Measurements from ENCODE around the gene SULF2.

SULF2 gene

DNA sequence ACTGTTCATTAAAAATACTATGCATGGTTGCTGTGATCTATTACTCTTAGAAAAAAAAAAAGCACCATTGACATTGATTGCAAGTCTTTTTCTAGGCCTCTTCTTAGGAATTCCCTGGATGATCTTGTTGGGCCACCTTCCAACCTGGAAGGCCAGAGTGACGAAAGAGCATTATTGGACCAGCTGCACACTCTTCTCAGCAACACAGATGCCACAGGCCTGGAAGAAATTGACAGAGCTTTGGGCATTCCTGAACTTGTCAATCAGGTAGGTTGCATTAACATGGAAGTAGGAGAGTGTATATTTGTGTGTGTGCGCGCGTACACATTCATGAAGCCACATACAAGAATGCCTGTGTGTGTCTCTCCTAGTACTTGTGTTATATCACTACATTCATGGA lies 143.2 kb downstream of the SULF2 start:
- no peak for DNase-seq

DNA sequence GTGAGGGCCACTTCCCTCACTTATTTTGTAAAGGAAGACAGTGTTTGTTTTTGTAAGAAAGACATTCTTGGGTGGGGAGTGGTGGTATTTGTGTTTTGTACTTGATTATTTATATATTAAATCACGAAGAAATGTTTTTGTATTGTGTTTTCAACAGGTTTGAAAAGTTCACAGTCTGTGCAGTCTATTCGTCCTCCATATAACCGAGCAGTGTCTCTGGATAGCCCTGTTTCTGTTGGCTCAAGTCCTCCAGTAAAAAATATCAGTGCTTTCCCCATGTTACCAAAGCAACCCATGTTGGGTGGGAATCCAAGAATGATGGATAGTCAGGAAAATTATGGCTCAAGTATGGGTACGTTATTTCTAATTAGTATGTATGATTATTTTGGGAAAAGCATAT lies 146.4 kb downstream of the SULF2 start:
- DNase-seq: no peak

DNA sequence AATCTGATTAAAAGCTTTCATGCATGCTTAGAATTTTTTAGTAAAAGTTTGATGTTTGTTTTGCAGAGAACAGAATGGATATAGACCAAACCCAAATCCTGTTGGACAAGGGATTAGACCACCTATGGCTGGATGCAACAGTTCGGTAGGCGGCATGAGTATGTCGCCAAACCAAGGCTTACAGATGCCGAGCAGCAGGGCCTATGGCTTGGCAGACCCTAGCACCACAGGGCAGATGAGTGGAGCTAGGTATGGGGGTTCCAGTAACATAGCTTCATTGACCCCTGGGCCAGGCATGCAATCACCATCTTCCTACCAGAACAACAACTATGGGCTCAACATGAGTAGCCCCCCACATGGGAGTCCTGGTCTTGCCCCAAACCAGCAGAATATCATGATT lies 150.0 kb downstream of the SULF2 start:
- no peak for DNase-seq

DNA sequence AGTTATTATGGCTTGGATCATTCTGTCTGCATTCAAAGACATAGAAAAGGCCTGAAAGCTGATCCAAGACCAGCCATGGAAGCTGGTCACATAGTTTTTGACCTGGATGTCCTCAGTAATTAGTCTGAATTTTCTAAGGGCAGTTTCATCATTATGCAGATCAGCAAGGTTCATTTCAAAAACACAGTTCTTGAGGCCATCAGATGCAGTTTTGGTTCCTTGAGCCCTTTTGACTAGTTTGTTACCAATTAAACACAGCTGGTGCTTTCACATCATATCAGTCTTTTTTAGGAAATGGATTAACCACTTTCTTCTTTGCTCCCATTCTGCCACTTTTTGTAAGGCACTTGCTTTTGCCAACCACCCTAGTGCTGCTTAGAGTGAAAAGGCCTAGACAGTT lies 154.2 kb downstream of the SULF2 start:
- no peak for DNase-seq

DNA sequence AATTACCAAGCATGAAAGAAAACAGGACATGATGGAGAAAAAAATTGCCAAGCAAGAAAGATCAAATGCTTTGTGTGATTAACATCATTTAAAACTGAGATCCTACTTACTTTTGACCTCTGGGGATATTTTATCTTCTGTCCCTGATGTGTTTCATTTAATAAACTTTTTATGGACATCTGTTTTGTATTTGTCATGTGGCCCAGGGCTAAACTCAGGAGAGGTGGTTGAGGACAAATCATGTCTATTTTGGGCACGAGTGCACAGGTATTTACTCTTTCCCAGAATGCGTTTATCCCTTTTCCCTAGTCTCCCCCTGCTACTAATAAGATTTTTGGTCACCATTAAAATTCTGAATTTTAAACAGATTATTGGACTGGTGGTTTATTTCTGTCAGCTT lies 155.4 kb downstream of the SULF2 start:
- DNase-seq: no peak

DNA sequence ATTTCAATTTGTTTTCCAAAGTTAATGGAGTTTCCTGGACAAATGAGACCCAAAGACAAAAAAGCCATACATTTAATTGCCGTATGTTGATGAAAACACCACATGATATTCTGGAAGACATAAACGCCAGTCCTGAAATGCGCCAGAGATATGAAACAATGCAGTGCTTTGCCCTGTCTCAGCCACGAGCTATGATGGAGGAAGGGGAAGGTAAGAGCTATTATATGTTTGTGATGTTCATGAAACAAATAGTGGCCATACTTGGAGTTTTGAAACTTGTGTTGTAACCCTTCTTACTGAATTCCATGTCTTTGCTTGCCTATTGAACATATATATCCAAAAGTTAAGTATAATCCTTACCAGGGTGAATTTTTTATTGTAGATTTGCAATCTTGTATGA lies 157.7 kb downstream of the SULF2 start:
- DNase-seq: no peak

DNA sequence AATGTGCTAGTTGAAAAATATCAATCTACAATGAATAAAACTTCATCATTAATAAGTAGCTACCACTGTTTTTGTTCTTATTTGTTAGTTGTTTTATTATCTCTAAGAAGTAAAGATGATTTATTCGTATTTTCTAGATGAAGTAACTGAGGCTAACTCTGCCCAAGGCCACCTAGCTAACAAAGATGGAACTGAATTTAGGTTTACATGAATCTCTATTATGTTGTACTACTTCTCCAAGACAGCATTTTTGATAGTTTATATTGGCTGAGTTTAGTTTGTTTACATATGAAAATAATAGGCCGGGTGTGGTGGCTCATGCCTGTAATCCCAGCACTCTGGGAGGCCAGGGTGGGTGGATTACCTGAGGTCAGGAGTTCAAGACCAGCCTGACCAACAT lies 162.1 kb downstream of the SULF2 start:
- DNase-seq: no peak

DNA sequence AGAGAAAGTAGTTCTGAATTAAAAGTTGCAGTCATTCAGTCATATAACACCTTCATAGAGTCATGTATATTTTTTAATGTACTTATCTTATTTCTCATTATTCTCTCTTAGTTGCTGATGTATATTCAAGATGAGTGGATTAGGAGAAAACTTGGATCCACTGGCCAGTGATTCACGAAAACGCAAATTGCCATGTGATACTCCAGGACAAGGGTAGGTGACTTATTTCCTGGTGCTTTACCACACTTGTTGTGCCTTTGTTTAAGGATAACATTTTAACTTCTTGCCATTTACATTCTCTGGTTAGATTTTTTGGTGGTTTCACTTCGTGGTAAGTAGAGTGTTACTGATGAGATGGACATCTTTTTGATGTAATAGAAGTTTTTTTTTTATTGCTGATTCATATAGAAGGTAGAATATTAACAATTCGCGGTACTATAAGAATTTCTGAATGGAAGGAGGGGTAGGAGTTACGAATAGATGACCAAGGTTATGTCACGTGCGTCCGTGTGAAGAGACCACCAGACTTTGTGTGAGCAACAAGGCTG lies 163.1 kb downstream of the SULF2 start:
- no peak for DNase-seq

DNA sequence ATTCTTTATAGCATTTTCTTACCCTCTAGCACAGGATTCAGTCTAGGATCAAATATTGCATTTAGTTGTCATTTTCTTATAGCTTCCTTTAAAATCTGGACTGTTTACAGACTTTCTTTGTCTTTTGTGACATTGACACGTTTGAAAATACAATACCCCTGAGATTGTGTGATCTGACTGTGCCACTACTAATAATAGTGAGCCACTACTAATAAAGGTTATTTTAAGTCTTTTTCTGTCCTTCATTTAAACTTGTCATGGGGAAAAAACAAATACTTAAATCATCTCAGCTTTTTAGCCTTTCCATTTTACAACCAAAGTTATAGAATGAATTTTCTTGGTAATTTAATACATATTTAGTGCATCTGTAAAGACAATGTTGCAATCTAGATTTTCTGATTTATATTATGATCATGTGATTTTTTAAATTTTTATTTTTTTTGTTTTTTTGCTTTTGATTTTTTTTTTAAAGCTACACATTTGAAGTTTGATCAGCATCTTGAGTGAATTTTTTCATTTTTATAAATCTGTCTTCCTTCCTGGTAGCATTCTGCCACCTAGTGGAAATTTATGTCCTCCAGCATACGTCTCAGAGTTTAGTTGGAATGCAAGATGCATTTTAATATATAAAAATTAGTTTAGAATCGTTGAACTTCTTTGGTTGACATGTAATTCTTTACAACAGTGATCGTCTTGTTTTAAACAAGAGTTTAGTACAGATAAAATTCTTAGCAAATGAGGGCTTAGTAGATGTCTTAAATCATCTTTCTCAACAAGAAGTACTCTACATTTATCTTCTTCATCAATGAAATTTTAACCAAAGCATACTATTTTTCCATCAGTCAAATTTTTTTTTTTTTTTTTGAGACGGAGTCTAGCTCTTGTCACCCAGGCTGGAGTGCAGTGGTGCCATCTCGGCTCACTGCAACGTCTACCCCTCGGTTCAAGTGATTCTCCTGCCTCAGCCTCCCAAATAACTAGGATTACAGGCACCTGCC lies 164.2 kb downstream of the SULF2 start:
- DNase-seq: no peak

DNA sequence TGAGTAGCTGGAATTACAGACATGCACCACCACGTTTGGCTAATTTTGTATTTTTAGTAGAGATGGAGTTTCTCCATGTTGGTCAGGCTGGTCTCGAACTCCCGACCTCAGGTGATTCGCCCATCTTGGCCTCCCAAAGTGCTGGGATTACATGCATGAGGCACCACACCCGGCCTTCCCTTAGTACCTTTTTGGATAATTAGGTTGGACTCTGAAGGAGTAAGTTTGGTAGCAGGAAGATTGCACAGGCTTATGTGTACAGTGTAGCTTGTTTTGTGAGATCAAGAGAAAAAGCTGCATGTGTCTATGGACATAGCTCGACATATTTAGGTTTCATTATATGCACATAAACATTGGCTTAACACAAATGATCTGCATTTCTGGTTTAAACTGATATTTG lies 166.8 kb downstream of the SULF2 start:
- no peak for DNase-seq

DNA sequence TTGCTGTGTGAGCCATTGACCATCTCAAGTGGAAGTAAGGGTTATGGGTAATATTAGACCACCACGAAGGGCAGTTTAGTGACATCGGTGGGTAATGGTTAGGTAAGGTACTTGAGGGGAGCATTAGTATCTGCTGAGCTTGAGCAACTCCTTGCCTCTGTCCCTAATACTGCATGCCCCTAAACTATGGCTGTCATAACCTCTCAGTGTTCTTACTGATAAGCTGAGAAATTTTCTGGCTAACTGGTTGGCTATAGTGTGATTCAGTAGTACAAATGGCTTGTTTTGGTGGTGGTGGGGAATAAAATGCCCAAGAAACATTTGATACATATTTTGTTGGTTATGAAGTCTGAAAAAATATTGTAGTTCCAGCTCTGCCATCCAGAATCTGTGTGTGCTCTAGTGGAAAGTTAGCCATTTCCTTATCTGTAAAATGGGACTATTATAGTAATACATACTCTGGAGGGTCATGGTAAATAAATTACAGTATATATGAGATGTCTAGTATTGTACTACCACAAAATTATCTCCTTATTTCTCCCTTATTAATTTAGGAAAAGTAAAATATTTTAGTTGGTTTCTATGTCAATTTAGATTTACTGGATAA lies 170.5 kb downstream of the SULF2 start:
- DNase-seq: no peak

DNA sequence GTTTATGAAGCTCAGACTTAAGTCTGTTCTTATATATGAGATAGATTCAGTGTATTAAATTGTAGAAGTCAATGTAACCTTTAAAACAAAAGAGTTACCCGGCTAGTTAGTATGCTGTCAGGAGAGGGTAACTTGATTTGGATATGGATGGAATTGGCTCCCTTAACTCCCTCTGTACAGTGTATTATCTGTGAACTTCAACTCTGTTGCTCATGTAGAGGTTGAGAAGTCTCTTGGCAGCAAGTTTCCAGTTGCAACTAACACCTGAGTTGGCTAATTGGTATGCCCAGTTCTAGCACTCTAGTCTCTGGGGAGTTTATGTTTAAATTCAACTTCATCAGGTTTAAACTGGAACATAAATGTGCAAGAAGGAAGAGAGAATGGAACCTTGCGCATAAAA lies 172.6 kb downstream of the SULF2 start:
- no peak for DNase-seq

DNA sequence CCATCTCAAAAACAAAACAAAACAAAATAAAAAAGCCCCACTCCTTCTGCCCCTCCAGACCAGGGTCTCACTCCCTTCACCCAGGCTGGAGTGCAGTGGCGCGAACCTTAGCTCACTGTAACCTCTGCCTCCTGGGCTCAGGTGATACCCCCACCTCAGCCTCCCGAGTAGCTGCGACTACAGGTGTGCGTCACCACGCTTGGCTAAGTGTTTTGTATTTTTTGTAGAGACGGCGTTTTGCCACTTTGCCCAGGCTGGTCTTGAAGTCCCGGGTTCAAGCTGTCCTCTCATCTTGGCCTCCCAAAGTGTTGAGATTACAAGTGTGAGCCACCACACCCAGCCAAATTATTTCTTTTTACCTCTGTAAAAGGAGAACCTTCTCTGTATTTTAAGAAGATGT lies 173.5 kb downstream of the SULF2 start:
- no peak for DNase-seq

DNA sequence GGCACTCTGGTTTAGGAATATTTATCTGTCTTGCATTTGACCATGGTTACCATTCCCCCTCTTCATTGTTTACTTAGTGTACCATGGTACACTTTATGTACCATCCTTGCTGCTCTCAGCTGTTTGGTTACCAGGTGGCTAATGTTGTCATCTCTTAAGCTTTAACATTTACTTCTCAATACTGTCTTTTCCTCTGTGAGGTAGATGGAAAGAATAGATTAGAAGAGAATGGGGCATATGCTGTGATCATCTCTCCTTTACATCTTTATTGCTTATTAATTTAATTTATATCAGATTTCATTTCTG lies 174.4 kb downstream of the SULF2 start:
- no peak for DNase-seq

DNA sequence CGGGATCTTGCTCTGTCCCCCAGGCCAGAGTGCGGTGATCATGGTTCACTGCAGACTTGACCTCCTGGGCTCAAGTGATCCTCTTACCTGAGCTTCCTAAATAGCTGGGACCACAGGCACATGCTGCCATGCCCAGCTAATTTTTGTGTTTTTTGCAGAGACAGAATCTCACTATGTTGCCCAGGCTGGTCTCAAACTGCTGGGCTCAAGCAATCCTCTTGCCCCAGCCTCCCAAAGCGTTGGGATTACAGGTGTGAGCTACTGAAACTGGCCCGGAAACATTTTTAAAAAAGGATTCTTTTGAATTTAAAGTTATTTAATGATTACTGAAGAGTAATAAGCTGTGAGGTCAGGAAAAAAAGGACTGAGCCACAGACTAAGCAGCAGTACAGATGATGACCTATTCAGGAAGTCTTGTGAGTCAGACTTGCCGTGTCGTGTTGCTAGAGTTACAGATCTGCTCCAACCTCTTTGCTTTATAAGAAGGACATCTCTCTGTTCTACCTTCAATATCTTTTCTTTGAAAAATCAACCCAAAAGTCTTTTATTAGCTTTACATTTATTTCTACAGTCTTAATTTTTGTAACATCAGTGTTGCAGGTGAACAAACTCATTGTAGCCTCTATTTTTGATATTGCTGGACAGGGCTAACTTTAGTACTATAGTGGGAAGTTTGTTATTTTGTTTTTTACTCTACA lies 174.9 kb downstream of the SULF2 start:
- DNase-seq: no peak

DNA sequence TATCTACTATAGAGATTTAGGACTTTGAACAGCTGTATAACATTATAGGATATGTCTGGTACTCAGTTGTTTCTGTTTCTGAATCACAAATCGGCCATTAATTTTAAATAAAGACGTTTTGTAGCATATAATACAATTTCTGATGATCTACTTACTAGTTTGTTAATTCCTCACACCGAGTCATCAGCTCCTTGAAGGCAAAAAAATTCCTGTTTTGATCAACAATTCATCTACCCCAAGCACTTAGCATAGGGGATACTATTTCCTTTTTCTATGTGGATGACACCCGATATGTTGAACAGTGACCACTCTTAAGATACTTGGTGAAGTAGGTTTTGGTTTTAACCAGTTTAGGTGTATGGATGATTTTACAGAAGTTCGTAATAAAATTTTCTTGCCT lies 176.3 kb downstream of the SULF2 start:
- no peak for DNase-seq
